ENCODE measurements around the gene SCGB1C1. TPM values are rescaled to one million over a fixed set of nuclear protein-coding genes. Genes with fewer than 3 reads are reported as not detected.

The SCGB1C1 gene
- total and polyA plus RNA-seq, 9 of the 15 experiments (the other 6 are each of a cell fraction or from before 2014, with no cell fraction given), result not detected

DNA sequence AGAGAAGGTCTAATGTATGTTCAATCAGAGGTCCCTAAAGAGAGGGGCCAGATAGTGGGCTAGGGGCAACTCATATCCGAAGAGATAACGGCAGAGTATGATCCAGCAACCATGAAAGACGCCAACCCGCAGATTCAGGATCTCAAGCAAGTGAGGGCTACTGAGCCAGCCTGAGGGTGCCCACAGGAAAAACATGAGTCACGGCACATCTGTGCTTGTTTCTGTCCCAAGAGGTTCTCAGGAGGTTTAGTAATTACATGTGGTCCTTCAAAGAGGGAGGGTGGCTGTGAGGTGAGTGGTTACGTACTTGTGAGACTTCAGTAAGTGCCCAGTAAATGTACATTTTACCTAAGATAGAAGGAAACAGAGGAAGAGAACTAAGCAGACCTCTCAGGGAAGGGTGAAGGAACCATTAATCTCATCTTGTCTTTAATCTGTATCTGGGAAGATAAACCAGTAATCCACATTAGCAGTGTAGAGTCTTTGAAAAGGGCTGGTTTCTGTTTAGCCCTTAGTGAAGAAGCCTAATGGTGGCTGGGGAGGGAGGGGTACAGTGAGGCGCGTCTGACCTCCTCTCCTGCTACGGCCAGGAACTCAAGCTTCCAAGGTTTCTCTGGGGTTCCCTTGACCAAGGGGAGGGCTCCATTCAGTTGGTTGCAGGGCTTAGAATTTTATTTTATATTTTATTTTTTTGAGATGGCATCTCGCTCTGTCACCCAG lies 33.0 kb downstream of the SCGB1C1 start (continued):
- TF ChIP-seq, protein P1, sequence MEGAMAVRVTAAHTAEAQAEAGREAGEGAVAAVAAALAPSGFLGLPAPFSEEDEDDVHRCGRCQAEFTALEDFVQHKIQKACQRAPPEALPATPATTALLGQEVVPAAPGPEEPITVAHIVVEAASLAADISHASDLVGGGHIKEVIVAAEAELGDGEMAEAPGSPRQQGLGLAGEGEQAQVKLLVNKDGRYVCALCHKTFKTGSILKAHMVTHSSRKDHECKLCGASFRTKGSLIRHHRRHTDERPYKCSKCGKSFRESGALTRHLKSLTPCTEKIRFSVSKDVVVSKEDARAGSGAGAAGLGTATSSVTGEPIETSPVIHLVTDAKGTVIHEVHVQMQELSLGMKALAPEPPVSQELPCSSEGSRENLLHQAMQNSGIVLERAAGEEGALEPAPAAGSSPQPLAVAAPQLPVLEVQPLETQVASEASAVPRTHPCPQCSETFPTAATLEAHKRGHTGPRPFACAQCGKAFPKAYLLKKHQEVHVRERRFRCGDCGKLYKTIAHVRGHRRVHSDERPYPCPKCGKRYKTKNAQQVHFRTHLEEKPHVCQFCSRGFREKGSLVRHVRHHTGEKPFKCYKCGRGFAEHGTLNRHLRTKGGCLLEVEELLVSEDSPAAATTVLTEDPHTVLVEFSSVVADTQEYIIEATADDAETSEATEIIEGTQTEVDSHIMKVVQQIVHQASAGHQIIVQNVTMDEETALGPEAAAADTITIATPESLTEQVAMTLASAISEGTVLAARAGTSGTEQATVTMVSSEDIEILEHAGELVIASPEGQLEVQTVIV (CRISPR knock-in tag; IDR thresholded peaks at IDR 0.05; ENCODE audit: borderline replicate concordance), result no peak

DNA sequence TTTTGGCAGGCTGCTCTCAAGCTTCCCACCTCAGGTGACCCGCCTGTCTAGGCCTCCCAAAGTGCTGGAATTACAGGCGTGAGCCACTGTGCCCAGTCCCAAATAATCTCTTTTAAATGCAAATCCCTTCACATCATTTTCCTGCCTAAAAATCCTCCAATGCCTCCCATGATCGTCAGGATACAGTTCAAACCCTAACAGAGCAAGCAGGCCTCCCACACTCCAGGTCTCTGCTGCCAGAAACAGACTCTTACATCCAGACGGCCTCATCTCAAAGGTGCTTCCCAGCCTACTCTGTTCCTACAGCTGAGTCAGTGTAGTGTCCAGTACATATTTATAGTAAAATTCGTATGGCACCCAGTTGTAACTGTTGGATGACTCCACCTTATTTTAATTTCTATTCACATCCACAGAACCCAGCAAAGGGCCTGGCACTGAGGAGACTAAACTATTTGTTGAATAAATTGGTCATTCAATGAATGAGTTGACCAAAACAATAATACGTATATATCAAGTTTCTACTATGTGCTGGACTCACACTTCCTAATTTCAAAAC lies 35.0 kb downstream of the SCGB1C1 start:
- no peak overlapping the region for H2AFZ ChIP-seq (ENCODE audit: low read depth, low read length)
- no peaks in the 10 kb centered on the region for H4K20me1 ChIP-seq (replicated peaks; ENCODE audit: control insufficient read depth, insufficient read depth, low read length)
- FAIRE-seq, result no peak
- POLR2A ChIA-PET, result interaction anchor here (0.8 to 1.0 kb wide), 3 partner anchors 10 to 21 kb away, joined by 3 to 5 read pairs (median 3); partner anchors contain the start of genes BET1L and RIC8A
- intact Hi-C loops (cut with micrococcal nuclease), result no loop called here
- no peak for DNase-seq (ENCODE audit: extremely low read depth in 1 of 4, low spot score in 3 of 4)
- peaks cover 3% of the 10 kb centered on the region; the same call in 1 of the 3 replicates for H3K79me2 ChIP-seq (ENCODE audit: control insufficient read depth, insufficient read depth, low read length)
- no peak overlapping the region for H3K4me3 ChIP-seq
- H3K4me1 ChIP-seq (replicated peaks in 1 of 2; ENCODE audit: control insufficient read depth in 2 of 2, insufficient read depth in 2 of 2, low read length in 2 of 2), result peaks cover 4 to 8% of the 10 kb centered on the region in 2 experiments; a peak in 4 of 5 replicates
- H3K36me3 ChIP-seq (ENCODE audit: control insufficient read depth, insufficient read depth, low read length), result peaks cover 23% of the 10 kb centered on the region; the same call in 2 of the 3 replicates
- no peak overlapping the region for H3K9ac ChIP-seq (ENCODE audit: insufficient read depth in 1 of 2, low read depth in 2 of 2, low read length in 2 of 2)
- no peaks in the 10 kb centered on the region; the same call in 1 of the 2 replicates for H3K9me3 ChIP-seq (replicated peaks; ENCODE audit: control insufficient read depth, insufficient read depth, low read depth, low read length)
- in situ Hi-C loops (cut with MboI), result no loop called here
- H3K4me2 ChIP-seq (ENCODE audit: insufficient read depth, low read length), result no peak overlapping the region
- H3K27ac ChIP-seq (ENCODE audit: extremely low read depth, low read depth, low read length), result no peak overlapping the region
- no peaks in the 10 kb centered on the region for H3K27me3 ChIP-seq (ENCODE audit: control insufficient read depth in 2 of 2, insufficient read depth in 2 of 2, low read length in 2 of 2)
- WGBS (ENCODE audit: insufficient coverage, low coverage, missing lambda C conversion rate), result 50% methylated on average over 6 of the region's 6 CpGs
- ATAC-seq, result 0 out of 3 replicates have a peak, but pooled peaks have one; percentile 27
- CTCF ChIA-PET (ENCODE audit: low intra/inter-chr PET ratio), result no interaction called here
- no TSS peak for BruUV-seq (replicated peaks)
- no peaks in the 10 kb centered on the region for H3K9me1 ChIP-seq (ENCODE audit: control insufficient read depth, insufficient read depth, low read length)
- no peak for TF ChIP-seq RBFOX2 (IDR thresholded peaks at IDR 0.05; ENCODE audit: low read depth, low read length)
- no peak for TF ChIP-seq SRF (CRISPR knock-in tag; IDR thresholded peaks at IDR 0.05)
- TF ChIP-seq SREBF2 (CRISPR knock-in tag; IDR thresholded peaks at IDR 0.05), result no peak
- TF ChIP-seq FOXA3 (CRISPR knock-in tag; conservative IDR thresholded peaks at IDR 0.05 in 1 of 2, IDR thresholded peaks at IDR 0.05 in 1 of 2), result no peak
- no peak for TF ChIP-seq SRSF9 (IDR thresholded peaks at IDR 0.05; ENCODE audit: borderline replicate concordance, low read depth, low read length)
- TF ChIP-seq ZC3H11A (IDR thresholded peaks at IDR 0.05; ENCODE audit: low read depth, low read length), result no peak
- TF ChIP-seq SRSF7 (optimal IDR thresholded peaks at IDR 0.05; ENCODE audit: low read depth, low read length), result no peak
- no peak for TF ChIP-seq TEAD4 (IDR thresholded peaks at IDR 0.05; ENCODE audit: low read length)
- TF ChIP-seq TEAD4 (CRISPR knock-in tag; IDR thresholded peaks at IDR 0.05; ENCODE audit: borderline replicate concordance), result no peak
- no peak for TF ChIP-seq JUN (IDR thresholded peaks at IDR 0.05; ENCODE audit: borderline replicate concordance, low read depth, low read length)
- no peak for TF ChIP-seq JUN (CRISPR knock-in tag; IDR thresholded peaks at IDR 0.05; ENCODE audit: borderline replicate concordance)
- TF ChIP-seq ARNT (IDR thresholded peaks at IDR 0.05), result no peak

All from K562 (cell line).